ENCODE data around the gene BMP8B.

The BMP8B gene

GRCh38 chr1:39721664-39722063, 67.0 kb downstream of the BMP8B start:
- H3K9ac ChIP-seq (ENCODE audit: low read length) = no peak overlapping the region
- H3K9me3 ChIP-seq (ENCODE audit: control insufficient read depth, low read length) = no peaks in the 10 kb centered on the region
- H3K36me3 ChIP-seq (ENCODE audit: control insufficient read depth, insufficient read depth, low read length) = no peaks in the 10 kb centered on the region
- no peaks in the 10 kb centered on the region for H3K27me3 ChIP-seq (ENCODE audit: control insufficient read depth, insufficient read depth, low read length)
- H3K4me1 ChIP-seq (ENCODE audit: control insufficient read depth, insufficient read depth, low read length) = no peaks in the 10 kb centered on the region
- no peak overlapping the region for H3K4me3 ChIP-seq (ENCODE audit: low read length)

- Histone ChIP-seq H3K4me3 (ENCODE audit: low read length) (no peak overlapping the region), H3K9me3 (ENCODE audit: control insufficient read depth, low read length) (no peaks in the 10 kb centered on the region), H3K36me3 (ENCODE audit: control insufficient read depth, insufficient read depth, low read length) (no peaks in the 10 kb centered on the region), H3K4me1 (ENCODE audit: control insufficient read depth, insufficient read depth, low read length) (no peaks in the 10 kb centered on the region), H3K27me3 (ENCODE audit: control insufficient read depth, insufficient read depth, low read length) (no peaks in the 10 kb centered on the region), H3K9ac (ENCODE audit: low read length) (no peak overlapping the region)
These were observed 68.3 kb downstream of the BMP8B start for GRCh38 chr1:39720094-39720999.

GRCh38 chr1:39717809-39718208, 70.9 kb downstream of the BMP8B start:
- H3K4me1 ChIP-seq (ENCODE audit: control insufficient read depth, insufficient read depth, low read length) = no peaks in the 10 kb centered on the region
- peaks cover 7% of the 10 kb centered on the region for H3K27me3 ChIP-seq (ENCODE audit: control insufficient read depth, insufficient read depth, low read length)
- H3K9ac ChIP-seq (ENCODE audit: low read length) = no peak overlapping the region
- H3K36me3 ChIP-seq (ENCODE audit: control insufficient read depth, insufficient read depth, low read length) = no peaks in the 10 kb centered on the region
- H3K4me3 ChIP-seq (ENCODE audit: low read length) = no peak overlapping the region
- no peaks in the 10 kb centered on the region for H3K9me3 ChIP-seq (ENCODE audit: control insufficient read depth, low read length)

- Histone ChIP-seq H3K9me3 (ENCODE audit: control insufficient read depth, low read length) (no peaks in the 10 kb centered on the region), H3K4me3 (ENCODE audit: low read length) (no peak overlapping the region), H3K4me1 (ENCODE audit: control insufficient read depth, insufficient read depth, low read length) (no peaks in the 10 kb centered on the region), H3K36me3 (ENCODE audit: control insufficient read depth, insufficient read depth, low read length) (no peaks in the 10 kb centered on the region), H3K27me3 (ENCODE audit: control insufficient read depth, insufficient read depth, low read length) (peaks cover 11% of the 10 kb centered on the region), H3K9ac (ENCODE audit: low read length) (no peak overlapping the region)
These were observed 75.1 kb downstream of the BMP8B start for GRCh38 chr1:39713557-39713956.

GRCh38 chr1:39711966-39712340, 76.7 kb downstream of the BMP8B start:
- Histone ChIP-seq H3K9me3 (ENCODE audit: control insufficient read depth, low read length) (no peaks in the 10 kb centered on the region), H3K9ac (ENCODE audit: low read length) (no peak overlapping the region), H3K27me3 (ENCODE audit: control insufficient read depth, insufficient read depth, low read length) (peaks cover 11% of the 10 kb centered on the region), H3K36me3 (ENCODE audit: control insufficient read depth, insufficient read depth, low read length) (no peaks in the 10 kb centered on the region), H3K4me1 (ENCODE audit: control insufficient read depth, insufficient read depth, low read length) (no peaks in the 10 kb centered on the region), H3K4me3 (ENCODE audit: low read length) (no peak overlapping the region)

GRCh38 chr1:39711104-39711965, 77.3 kb downstream of the BMP8B start:
- Histone ChIP-seq H3K9me3 (ENCODE audit: control insufficient read depth, low read length) (no peaks in the 10 kb centered on the region), H3K4me3 (ENCODE audit: low read length) (no peak overlapping the region), H3K27me3 (ENCODE audit: control insufficient read depth, insufficient read depth, low read length) (peaks cover 11% of the 10 kb centered on the region), H3K9ac (ENCODE audit: low read length) (no peak overlapping the region), H3K36me3 (ENCODE audit: control insufficient read depth, insufficient read depth, low read length) (no peaks in the 10 kb centered on the region), H3K4me1 (ENCODE audit: control insufficient read depth, insufficient read depth, low read length) (no peaks in the 10 kb centered on the region)

- Histone ChIP-seq H3K4me1 (ENCODE audit: control insufficient read depth, insufficient read depth, low read length) (no peaks in the 10 kb centered on the region), H3K9ac (ENCODE audit: low read length) (no peak overlapping the region), H3K4me3 (ENCODE audit: low read length) (no peak overlapping the region), H3K36me3 (ENCODE audit: control insufficient read depth, insufficient read depth, low read length) (no peaks in the 10 kb centered on the region), H3K27me3 (ENCODE audit: control insufficient read depth, insufficient read depth, low read length) (peaks cover 5% of the 10 kb centered on the region), H3K9me3 (ENCODE audit: control insufficient read depth, low read length) (no peaks in the 10 kb centered on the region)
These were observed 81.2 kb downstream of the BMP8B start for GRCh38 chr1:39707506-39707905.

Data from mucosa of stomach (tissue), 1 donor.